PC-3 (cell line): ENCODE measurements around the gene FKTN. TPM values are rescaled to one million over a fixed set of nuclear protein-coding genes. Genes with fewer than 3 reads are reported as not detected.

Experiments
- ATAC-seq: fragments of 200-7000 bp; cut with Tn5 transposase; 2 replicates; pipeline ENCODE4 v1.9.1; 2020; ENCODE audit warnings: mild to moderate bottlenecking, moderate library complexity
- BruUV-seq: library from RNA; stranded (reverse); fragments of 400-500 nt; replicated peaks from 2 replicates; lab custom pipeline; 2021; lab: Mats Ljungman, UMichigan
- CTCF ChIA-PET: fragments of 300-600 bp; sonication (Branson Sonifier 250); formaldehyde crosslinking; loops from one replicate; lab custom pipeline; 2022; ENCODE audit warnings: antibody characterized with exemption; lab: Charles Lee
- POLR2A ChIA-PET: fragments of 300-600 bp; sonication (Branson Sonifier 250); formaldehyde crosslinking; loops from one replicate; lab custom pipeline; 2022; ENCODE audit warnings: antibody characterized with exemption; ENCODE audit not compliant: unreplicated experiment; lab: Charles Lee
- DNase-seq: peaks from one replicate; pipeline ENCODE4 v3.0.0-alpha.2; 2015
- H2AFZ ChIP-seq: fragments of 300-600 bp; sonication (generic); 2 replicates; pipeline ENCODE4 v1.6.0; 2016; ENCODE audit warnings: antibody characterized with exemption, low read length
- H3F3A ChIP-seq: fragments of 300-600 bp; sonication (generic); one replicate; pipeline ENCODE4 v1.6.0; 2017; ENCODE audit warnings: antibody characterized with exemption, low read length, control low read depth, mild to moderate bottlenecking; ENCODE audit not compliant: unreplicated experiment
- H3K27ac ChIP-seq: fragments of 300-600 bp; sonication (generic); 2 replicates; pipeline ENCODE4 v1.5.1; 2016; ENCODE audit warnings: mild to moderate bottlenecking, low read length
- H3K27me3 ChIP-seq: fragments of 300-600 bp; sonication (generic); 2 replicates; pipeline ENCODE4 v1.6.1; 2016; ENCODE audit warnings: low read length, mixed read lengths
- H3K36me3 ChIP-seq: fragments of 300-600 bp; sonication (generic); 2 replicates; pipeline ENCODE4 v1.6.1; 2016; ENCODE audit warnings: low read depth, mixed run types, low read length, mixed read lengths
- H3K4me1 ChIP-seq: fragments of 300-600 bp; sonication (generic); 2 replicates; pipeline ENCODE4 v1.5.1; 2016; ENCODE audit warnings: low read length; ENCODE audit not compliant: insufficient read depth
- H3K4me2 ChIP-seq: fragments of 300-600 bp; sonication (generic); 2 replicates; pipeline ENCODE4 v1.6.0; 2016; ENCODE audit warnings: low read length
- H3K4me3 ChIP-seq: fragments of 300-600 bp; sonication (generic); 2 replicates; pipeline ENCODE4 v1.5.1; 2016; ENCODE audit warnings: mild to moderate bottlenecking, low read length, mixed read lengths
- H3K79me2 ChIP-seq: fragments of 300-600 bp; sonication (generic); 2 replicates; pipeline ENCODE4 v1.6.1; 2017; ENCODE audit warnings: low read length, mixed read lengths
- H3K9ac ChIP-seq: fragments of 300-600 bp; sonication (generic); 2 replicates; pipeline ENCODE4 v1.6.0; 2016; ENCODE audit warnings: mild to moderate bottlenecking, low read length
- H3K9me2 ChIP-seq: fragments of 300-600 bp; sonication (generic); replicated peaks from 2 replicates; pipeline ENCODE4 v1.6.1; 2016; ENCODE audit warnings: mixed run types, low read length, mixed read lengths
- H3K9me3 ChIP-seq: fragments of 300-600 bp; sonication (generic); 2 replicates; pipeline ENCODE4 v1.6.1; 2016; ENCODE audit warnings: low read length, mixed read lengths
- H4K20me1 ChIP-seq: fragments of 300-600 bp; sonication (generic); 2 replicates; pipeline ENCODE4 v1.6.1; 2016; ENCODE audit warnings: low read length, mixed read lengths
- CTCF ChIP-seq: fragments of 300-600 bp; sonication (generic); conservative IDR thresholded peaks from 2 replicates; pipeline ENCODE4 v1.5.1; 2017; ENCODE audit warnings: antibody characterized with exemption, low read depth, mild to moderate bottlenecking, low read length
- EZH2 ChIP-seq: fragments of 300-600 bp; sonication (generic); IDR thresholded peaks from one replicate; pipeline ENCODE4 v1.6.1; 2017; ENCODE audit warnings: antibody characterized with exemption, mild to moderate bottlenecking, low read length; ENCODE audit not compliant: unreplicated experiment
- EZH2phosphoT487 ChIP-seq: fragments of 300-600 bp; sonication (generic); IDR thresholded peaks from 2 replicates; pipeline ENCODE4 v1.6.1; 2018; ENCODE audit warnings: mild to moderate bottlenecking, antibody characterized with exemption, low read length, borderline replicate concordance
- intact Hi-C: fragments of 100-400 bp; cut with micrococcal nuclease; formaldehyde crosslinking; loops from 2 replicates; pipeline ENCODE4 v1.9.0; 2023
- total RNA-seq: library from RNA; depleted of rRNA; stranded (reverse); fragments of >200 nt; gene quantifications from 2 replicates; pipeline ENCODE4 v1.2.3, GENCODE V29; 2014

Gene FKTN
- total RNA-seq, 1 experiment from 2014 or later = 9.2 TPM

DNA sequence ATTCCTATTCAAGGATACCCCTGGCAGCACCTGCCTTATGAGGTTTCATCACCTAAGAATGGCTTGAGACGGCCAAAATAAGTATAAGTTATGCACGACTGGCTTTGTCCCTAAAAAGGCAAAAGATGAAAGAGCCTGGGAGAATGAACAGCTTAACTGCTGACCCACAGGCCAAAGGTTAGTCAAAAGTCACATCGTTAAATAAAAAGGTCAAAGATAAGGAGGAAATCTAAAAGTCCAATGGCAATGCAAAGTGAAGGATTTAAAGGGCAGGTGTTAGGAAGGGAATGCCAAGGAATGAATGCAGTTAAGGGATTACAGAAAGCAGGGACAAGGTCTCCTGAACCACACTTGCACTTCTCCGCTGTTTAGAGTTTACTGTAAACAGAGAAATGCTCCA is 109.9 kb downstream of the FKTN start:
- Histone ChIP-seq H3F3A (no peaks in the 10 kb centered on the region), H3K9me3 (no peaks in the 10 kb centered on the region), H3K9me2 (no peaks in the 10 kb centered on the region), H3K4me3 (no peak overlapping the region), H2AFZ (no peak overlapping the region), H3K4me1 (no peaks in the 10 kb centered on the region), H3K9ac (no peak overlapping the region), H3K27me3 (no peaks in the 10 kb centered on the region), H4K20me1 (no peaks in the 10 kb centered on the region), H3K27ac (no peak overlapping the region), H3K36me3 (no peaks in the 10 kb centered on the region), H3K4me2 (no peak overlapping the region), H3K79me2 (no peaks in the 10 kb centered on the region)
- POLR2A ChIA-PET = no interaction called here
- ATAC-seq = no peak
- no peak for DNase-seq
- CTCF ChIA-PET = no interaction called here
- intact Hi-C loops = no loop called here
- no TSS peak for BruUV-seq
- no peak for TF ChIP-seq EZH2
- TF ChIP-seq EZH2phosphoT487 = no peak
- TF ChIP-seq CTCF = no peak

- no TSS peak for BruUV-seq
These were observed 112.4 kb downstream of the FKTN start for GRCh38 chr9:105670315-105670714.

DNA sequence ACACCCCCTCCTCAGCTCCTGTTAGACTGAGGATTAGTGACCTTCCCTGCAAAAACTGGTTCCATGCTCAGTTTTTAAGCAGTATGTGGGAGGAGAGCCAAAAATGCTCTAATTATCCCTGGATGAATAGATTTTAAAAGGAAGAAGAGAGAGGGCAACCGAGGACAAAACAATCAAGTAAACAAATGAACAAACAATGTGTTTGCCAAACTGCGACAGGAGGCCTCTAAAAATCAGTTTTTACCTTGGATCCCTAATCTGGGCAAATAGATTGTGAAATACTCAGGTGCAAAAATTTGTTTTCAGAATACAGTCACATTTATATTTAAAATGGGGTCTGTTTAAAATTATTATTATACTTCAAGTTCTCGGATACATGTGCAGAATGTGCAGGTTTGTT is 112.8 kb downstream of the FKTN start:
- Histone ChIP-seq H3K9me3 (no peaks in the 10 kb centered on the region), H3K27me3 (no peaks in the 10 kb centered on the region), H4K20me1 (no peaks in the 10 kb centered on the region), H3K4me2 (no peak overlapping the region), H3F3A (no peaks in the 10 kb centered on the region), H3K9ac (no peak overlapping the region), H3K36me3 (no peaks in the 10 kb centered on the region), H3K27ac (no peak overlapping the region), H2AFZ (no peak overlapping the region), H3K4me3 (no peak overlapping the region), H3K79me2 (no peaks in the 10 kb centered on the region), H3K4me1 (no peaks in the 10 kb centered on the region), H3K9me2 (no peaks in the 10 kb centered on the region)
- ChIA-PET POLR2A (no interaction called here), CTCF (no interaction called here)
- no TSS peak for BruUV-seq
- no peak for TF ChIP-seq EZH2
- no peak for TF ChIP-seq CTCF
- no peak for TF ChIP-seq EZH2phosphoT487
- intact Hi-C loops = no loop called here
- ATAC-seq (no peak), DNase-seq (no peak)

More at GRCh38 chr9:105670315-105670714, 112.4 kb downstream of the FKTN start:
- Histone ChIP-seq H3K4me3 (no peak overlapping the region), H4K20me1 (no peaks in the 10 kb centered on the region), H3K9me2 (no peaks in the 10 kb centered on the region), H3F3A (no peaks in the 10 kb centered on the region), H3K4me1 (no peaks in the 10 kb centered on the region), H3K79me2 (no peaks in the 10 kb centered on the region), H3K27me3 (no peaks in the 10 kb centered on the region), H3K9me3 (no peaks in the 10 kb centered on the region), H2AFZ (no peak overlapping the region), H3K9ac (no peak overlapping the region), H3K27ac (no peak overlapping the region), H3K4me2 (no peak overlapping the region), H3K36me3 (no peaks in the 10 kb centered on the region)
- intact Hi-C loops = no loop called here
- ChIA-PET POLR2A (no interaction called here), CTCF (no interaction called here)
- DNase-seq = no peak
- ATAC-seq = no peak
- TF ChIP-seq EZH2phosphoT487 = no peak
- no peak for TF ChIP-seq CTCF
- no peak for TF ChIP-seq EZH2
